GM18505 (cell line): Measurements from ENCODE around the gene FBXO2.
"Not testable (repeated sequence)": the region's sequence is repeated elsewhere in the genome, so short reads cannot be mapped to it uniquely, and the experiment has no call there.

Experiments
- ATAC-seq: cut with Tn5 transposase; IDR thresholded peaks from one replicate; pipeline ENCODE4 v1.9.1; 2021; ENCODE audit not compliant: unreplicated experiment
- POLR2A ChIP-seq: IDR thresholded peaks from 4 replicates; pipeline ENCODE4 v1.6.1; 2011; ENCODE audit warnings: borderline replicate concordance; ENCODE audit not compliant: insufficient read depth, insufficient read length; ENCODE audit errors: extremely low read depth

The FBXO2 gene

DNA sequence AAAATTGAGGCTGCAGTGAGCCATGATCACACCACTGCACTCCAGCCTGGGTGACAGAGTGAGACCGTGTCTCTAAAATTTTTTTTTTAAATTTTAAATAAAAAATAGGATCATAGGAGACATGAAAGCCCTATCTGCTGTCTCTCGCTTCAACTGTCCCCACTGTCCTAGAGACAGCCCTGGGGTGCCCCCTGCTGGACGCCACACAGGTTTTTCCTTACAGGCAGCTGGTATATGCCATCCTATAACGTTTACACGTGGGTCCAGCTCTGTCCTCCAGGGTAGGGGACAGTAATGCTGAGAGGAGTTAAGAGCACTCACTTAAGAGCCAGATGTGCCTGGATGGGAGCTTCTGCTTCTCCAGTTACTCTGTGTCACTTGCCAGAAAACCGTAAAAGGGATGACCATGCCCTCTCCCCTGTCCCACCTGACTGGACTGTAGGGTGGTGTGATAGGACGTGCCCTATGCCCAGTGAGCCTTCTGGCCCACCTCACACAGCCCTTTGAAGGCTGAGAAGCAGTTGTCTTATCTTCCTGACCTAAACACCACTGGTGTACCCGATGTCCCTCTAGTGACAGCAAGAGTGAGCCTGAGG lies 8.5 kb downstream of the FBXO2 start:
- TF ChIP-seq POLR2A, result no peak
- no peak for ATAC-seq

DNA sequence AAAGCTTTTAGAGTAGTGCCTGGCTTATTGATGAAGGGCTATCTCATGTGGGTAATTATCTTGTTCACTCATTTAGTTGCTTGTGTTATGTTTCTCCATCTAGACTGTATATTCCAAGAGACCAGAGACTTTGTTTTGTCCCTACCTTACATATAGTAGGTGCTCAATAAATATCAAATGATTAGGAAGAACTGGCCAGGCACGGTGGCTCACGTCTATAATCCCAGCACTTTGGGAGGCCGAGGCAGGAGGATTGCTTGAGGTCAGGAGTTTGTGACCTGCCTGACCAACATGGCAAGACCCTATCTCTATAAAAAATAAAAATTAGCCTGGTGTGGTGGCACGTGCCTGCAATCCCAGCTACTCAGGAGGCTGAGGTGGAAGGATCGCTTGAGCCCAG lies 9.0 kb downstream of the FBXO2 start:
- no peak for ATAC-seq
- no peak for TF ChIP-seq POLR2A

DNA sequence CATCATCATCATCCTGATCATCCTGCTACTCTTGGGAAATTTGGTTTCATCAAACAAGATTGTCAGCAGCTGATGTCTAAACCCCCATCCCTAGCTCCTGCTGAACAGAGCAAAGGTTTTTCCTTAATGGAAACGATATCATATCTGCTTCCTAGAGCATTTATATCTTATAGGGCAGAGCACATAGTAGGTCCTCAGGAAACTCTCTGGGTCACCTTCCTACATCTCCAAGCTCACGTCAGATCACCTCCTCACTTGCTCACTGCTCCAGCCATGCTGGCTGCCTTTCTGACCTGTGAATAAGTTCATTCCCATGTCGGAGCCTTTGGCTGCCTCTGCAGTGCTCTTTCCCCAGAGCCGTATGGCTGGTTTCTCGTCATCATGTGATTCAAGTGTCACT lies 10.4 kb downstream of the FBXO2 start:
- no peak for ATAC-seq
- no peak for TF ChIP-seq POLR2A

DNA sequence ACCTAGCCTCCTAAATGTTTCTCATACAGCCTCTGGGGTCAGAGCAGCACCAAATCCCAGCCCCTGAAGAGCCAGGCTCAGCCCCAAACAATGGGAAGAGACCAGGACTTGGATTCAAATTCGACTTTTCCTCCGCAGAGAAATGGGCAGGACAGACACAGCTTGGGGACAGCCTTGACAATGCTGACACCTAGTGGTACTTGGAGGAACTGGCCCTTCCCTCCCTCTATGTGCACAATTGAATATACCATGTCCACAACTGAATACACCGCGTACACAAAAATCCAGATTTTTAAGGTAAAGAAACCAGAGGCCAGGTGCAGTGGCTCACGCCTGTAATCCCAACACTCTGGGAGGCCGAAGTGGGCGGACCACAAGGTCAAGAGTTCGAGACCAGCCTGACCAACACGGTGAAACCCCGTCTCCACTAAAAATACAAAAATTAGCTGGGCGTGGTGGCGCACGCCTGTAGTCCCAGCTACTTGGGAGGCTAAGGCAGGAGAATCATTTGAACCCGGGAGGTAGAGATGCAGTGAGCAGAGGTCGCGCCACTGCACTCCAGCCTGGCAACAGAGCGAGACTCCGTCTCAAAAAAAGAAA lies 11.7 kb downstream of the FBXO2 start:
- ATAC-seq, result not testable (repeated sequence)

DNA sequence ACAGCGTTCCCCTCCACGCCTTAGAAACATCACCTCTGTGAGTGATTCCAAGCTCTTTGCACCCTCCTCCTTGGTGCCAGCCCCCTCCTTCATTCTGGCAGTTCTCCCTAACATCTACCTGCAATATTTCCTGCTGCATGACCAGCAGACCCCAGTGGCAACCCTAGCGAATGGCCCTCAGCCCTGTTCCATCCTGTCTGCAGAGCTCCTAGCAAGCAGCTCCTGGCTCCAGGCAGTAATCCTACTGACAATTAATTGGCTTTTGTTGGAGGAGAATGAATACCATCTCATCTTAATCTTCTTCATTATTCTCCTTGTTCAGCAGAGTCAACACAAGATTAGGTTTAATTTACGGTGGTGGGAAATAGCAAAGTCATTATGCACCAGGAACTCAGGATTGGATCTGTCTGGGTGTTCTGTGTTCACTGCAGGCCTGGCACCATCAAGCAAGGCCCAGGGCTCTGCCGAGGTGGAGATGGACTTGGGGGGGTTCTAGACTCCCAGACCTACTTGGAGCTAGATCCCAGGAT lies 12.4 kb downstream of the FBXO2 start:
- ATAC-seq, result no peak
- no peak for TF ChIP-seq POLR2A

DNA sequence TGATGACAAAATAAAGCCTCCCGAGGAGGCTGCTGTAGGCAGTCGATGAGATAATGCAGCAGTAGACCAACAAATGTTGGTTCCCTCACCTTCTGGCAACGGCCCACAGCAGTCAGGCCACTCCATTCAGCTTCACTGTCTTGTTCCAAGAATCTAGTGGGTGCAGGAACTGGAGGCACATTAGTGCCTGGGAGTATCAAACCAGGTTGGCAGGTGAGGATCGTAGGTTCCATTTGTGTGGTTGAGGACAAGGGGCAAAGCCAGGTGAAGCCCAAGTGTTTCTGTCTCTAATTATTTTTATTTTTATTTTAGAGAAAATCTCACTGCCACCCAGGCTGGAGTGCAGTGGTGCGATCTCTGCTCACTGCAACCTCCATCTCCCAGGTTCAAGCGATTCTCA lies 13.3 kb downstream of the FBXO2 start:
- ATAC-seq, result no peak
- no peak for TF ChIP-seq POLR2A

DNA sequence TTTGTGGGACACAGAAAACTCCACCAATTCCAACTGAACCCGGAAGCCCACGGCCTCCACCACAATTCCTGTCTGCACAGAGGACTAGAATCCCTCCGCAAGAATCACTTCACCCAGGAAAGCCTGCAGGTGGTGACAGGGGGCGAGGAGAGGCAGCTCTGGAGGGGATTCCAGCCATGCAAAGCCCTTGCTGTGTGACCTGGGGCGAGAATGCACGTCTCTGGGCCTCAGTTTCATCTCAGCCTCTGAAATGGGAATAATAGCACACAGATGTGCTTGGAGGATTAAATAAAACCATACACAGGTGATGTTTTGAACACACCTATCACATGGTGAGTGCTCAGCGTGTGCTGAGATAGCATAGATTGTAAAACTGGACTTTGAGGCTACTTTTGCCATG lies 14.1 kb downstream of the FBXO2 start:
- no peak for ATAC-seq
- TF ChIP-seq POLR2A, result no peak

DNA sequence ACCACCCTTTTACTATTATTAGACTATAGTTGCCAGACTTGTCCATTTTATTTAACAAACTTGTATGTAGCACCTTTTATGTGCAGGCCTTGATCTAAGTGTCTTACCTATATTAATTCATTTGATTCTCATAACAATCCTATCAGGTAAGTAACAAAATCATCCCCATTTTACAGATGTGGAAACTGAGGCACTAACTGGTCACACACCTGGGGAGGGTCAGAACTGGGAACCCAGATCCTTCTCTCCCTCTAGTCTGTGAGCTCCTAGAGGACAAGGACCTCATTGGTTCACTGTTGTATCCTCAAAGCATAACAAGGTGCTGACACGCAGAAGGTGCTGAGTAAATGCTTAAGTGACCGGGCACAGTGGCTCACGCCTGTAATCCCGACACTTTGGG lies 14.9 kb downstream of the FBXO2 start:
- TF ChIP-seq POLR2A, result no peak
- no peak for ATAC-seq

DNA sequence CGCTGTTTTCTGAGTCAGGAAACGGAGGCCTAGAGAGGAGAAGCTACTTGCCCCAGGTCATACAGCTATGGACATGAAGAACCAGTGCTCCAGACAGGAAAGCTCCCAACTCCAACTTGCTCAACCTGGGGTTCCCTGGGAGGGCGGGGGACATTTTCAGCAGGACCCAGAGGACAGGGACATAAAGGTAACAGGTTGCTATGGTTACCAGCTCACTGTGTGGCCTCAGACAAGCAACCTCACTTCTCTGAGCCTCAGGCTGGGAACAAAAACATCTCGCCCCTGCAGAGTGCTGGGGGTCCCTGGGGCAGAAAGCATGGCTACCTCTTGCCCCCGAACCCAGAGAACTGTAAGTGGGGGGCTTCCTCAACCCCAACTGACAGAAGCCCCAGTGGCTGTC lies 16.1 kb downstream of the FBXO2 start:
- no peak for TF ChIP-seq POLR2A
- no peak for ATAC-seq

DNA sequence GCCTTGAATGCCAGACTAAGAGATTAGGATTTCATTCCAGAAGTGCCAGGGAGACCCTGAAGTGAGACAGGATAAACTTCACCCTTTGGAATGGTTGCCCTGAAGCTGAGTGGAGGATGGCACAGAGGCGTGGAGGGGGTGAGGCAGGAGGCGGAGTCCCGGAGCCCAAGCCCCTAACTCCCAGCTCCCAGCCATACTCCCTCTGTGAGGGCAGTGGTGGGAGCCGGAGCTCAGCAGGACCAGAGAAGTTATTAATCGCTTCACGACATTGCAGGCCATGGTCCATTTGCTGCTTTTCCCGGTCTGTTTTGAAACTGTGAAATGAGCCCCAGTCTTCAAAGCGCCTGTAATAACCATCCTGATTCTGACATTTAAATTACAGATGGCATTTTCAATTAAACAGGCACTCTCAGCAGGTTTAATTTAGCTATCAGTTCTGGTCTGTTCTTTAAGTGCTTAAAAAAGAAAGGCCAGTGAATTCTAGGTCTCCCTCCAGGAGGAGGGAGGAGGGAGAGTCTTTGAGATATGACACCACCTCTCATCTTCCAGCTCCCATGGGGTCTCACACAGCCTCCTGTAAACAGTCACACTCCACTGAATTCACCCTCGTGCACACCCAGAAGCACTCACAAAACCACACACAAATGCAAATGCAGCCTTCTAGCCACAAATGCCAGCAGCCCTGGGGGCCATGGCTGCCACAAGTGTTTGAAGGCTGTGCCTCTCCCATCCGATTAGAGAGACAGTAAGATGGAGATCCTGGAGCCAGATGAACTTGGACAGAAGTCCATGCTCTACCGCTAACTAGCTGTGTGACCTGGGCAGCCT lies 19.6 kb downstream of the FBXO2 start:
- TF ChIP-seq POLR2A, result no peak
- no peak for ATAC-seq

DNA sequence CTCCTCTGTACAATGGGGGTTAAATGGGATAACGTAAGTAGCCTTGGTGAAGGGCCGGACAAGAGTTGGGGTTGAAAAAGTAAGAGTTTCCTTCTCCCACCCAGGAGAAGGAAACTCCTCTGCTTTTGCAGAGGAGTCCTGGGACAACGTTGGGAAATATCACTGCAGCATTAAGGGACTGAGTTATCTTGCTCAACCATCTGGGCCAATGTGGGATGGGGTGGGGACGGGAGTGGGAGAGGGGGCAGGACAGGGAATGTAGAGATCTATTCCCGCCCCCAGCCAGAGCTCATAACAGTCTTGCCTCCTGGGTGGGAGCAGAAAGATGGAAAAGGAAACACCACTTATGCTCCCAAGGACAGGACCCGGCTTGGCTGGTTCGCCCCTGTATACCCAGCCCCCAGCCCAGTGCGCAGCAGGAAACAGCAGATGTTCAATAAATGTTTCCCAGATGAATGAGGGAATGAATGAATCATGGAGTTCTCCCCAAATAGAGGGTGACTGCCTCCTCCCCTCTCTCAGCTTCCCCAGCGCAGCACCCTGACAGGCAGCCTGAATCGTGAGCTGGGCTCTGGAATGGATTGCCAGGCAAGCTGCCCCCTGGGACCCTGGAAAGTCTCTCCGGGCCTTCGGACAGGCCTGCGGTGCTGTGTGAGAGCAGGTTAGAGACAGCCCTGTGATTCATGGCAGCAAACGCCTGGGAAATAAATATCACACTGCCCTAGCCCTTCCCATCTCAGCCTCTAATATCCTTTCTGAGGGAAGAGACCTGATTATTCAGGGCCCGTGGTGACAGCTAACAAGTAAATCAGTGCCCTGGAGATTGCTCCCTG lies 24.8 kb downstream of the FBXO2 start:
- no peak for TF ChIP-seq POLR2A
- no peak for ATAC-seq

DNA sequence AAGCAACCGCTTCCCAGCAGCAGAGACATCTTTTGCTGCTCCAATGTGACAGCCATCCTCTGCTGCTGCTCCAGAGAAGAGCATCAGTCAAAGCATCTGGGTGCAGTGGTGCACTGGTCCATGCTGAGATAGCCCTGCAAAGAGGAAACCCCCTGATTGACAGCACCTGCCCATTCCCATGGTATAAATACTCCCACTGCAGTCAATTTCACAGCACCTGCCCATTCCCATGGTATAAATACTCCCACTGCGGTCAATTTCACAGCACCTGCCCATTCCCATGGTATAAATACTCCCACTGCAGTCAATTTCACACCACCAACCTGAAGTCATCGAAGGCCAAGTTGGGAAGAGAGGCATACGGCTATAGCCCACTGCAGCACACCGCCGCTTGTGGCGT lies 25.5 kb downstream of the FBXO2 start:
- no peak for TF ChIP-seq POLR2A
- no peak for ATAC-seq

DNA sequence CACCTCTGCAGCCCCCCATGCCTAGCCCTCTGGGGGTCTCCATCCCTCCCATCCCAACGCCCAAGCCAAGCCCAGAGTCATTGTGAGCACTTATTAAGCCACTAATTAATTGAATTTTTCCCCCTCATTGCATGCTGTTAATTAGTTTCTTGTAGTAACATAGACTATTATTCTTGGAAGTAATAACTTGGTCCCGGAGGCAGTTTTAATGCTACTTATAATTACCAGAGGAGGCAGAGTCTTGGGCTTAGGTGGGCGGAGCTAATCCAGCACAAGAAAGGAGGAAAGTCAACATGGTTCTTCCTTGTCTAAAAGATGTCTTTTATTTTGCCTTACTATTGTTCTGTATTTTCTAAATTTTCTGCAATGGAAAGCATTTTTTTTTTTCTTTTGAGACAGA lies 27.7 kb downstream of the FBXO2 start:
- no peak for ATAC-seq
- TF ChIP-seq POLR2A, result no peak
